GM18870 (cell line): ENCODE results near the gene SMARCA4.

Experiments used
- ATAC-seq: cut with Tn5 transposase; IDR thresholded peaks from one replicate; pipeline ENCODE4 v1.9.1; 2021; ENCODE audit warnings: moderate library complexity; ENCODE audit not compliant: unreplicated experiment

Gene SMARCA4

GRCh38 chr19:11028146-11028545 is 67.3 kb downstream of the SMARCA4 start:
- ATAC-seq = no peak

GRCh38 chr19:11031421-11032070 is 70.7 kb downstream of the SMARCA4 start:
- ATAC-seq = no peak

- no peak for ATAC-seq
These were observed 72.4 kb downstream of the SMARCA4 start for GRCh38 chr19:11033251-11033650.

- no peak for ATAC-seq
These were observed 72.9 kb downstream of the SMARCA4 start for GRCh38 chr19:11033763-11034162.

- no peak for ATAC-seq
These were observed 73.8 kb downstream of the SMARCA4 start for GRCh38 chr19:11034449-11035213.

- peak; percentile 63 for ATAC-seq
These were observed 74.9 kb downstream of the SMARCA4 start for GRCh38 chr19:11035441-11036377.

GRCh38 chr19:11038511-11038910 is 77.7 kb downstream of the SMARCA4 start:
- no peak for ATAC-seq

- ATAC-seq = no peak
These were observed 80.4 kb downstream of the SMARCA4 start for GRCh38 chr19:11041194-11041593.

- ATAC-seq = no peak
These were observed 81.3 kb downstream of the SMARCA4 start for GRCh38 chr19:11041966-11042627.

GRCh38 chr19:11044431-11044830 is 83.6 kb downstream of the SMARCA4 start:
- ATAC-seq = no peak

- ATAC-seq = no peak
These were observed 84.7 kb downstream of the SMARCA4 start for GRCh38 chr19:11045536-11045935.

- ATAC-seq = no peak
These were observed 86.0 kb downstream of the SMARCA4 start for GRCh38 chr19:11046605-11047354.

GRCh38 chr19:11047866-11048265 is 87.0 kb downstream of the SMARCA4 start:
- ATAC-seq = no peak

GRCh38 chr19:11050323-11051114 is 89.7 kb downstream of the SMARCA4 start:
- no peak for ATAC-seq

GRCh38 chr19:11053817-11054195 is 93.0 kb downstream of the SMARCA4 start:
- no peak for ATAC-seq

GRCh38 chr19:11054200-11054599 is 93.4 kb downstream of the SMARCA4 start:
- ATAC-seq = no peak

- no peak for ATAC-seq
These were observed 93.8 kb downstream of the SMARCA4 start for GRCh38 chr19:11054628-11055027.

- ATAC-seq = no peak
These were observed 97.6 kb downstream of the SMARCA4 start for GRCh38 chr19:11058246-11059030.
